ENCODE data around the gene RPL39.
A peak's percentile ranks its signal among the peaks of the same experiment; 100 is the strongest.
"Not testable (repeated sequence)": the region's sequence is repeated elsewhere in the genome, so short reads cannot be mapped to it uniquely, and the experiment has no call there.

Gene RPL39

GRCh38 chrX:119762718-119763117, 28.7 kb downstream of the RPL39 start:
- no peak for DNase-seq

DNA sequence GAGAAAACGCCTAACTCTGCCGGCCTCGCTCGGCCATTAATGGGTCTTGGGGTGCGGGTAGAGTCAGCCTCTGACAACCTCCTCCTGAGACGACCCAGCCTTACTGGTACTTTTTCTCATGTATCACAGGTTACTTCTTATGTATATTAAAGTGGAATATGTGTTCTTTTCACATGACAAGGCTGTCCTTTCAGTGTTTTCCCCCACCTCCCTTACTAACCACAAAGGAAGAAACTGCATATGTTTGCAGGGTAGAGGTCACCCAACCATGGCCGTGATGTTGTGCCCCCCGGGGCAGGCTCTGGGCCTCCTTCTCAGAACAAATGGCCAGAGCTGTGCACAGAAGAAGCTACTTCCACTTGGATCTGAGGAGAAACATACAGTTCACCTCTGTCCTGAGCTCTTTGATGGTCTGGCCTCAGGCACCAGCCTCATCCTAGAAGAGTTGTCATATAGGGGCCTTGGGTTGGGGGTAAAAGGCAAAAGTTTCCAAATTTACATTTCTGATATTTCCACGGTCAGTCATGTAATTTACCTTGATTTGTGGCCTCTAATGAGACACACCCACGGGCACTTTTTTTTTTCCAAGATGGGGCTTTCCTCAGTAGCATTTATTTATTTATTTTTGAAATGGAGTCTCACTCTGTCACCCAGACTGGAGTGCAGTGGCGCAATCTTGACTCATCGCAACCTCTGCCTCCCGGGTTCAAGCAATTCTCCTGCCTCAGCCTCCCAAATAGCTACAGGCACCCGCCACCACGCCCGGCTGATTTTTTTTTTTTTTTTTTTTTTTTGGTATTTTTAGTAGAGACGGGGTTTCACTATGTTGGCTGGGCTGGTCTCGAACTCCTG, 31.2 kb downstream of the RPL39 start:
- no peak for DNase-seq

DNA sequence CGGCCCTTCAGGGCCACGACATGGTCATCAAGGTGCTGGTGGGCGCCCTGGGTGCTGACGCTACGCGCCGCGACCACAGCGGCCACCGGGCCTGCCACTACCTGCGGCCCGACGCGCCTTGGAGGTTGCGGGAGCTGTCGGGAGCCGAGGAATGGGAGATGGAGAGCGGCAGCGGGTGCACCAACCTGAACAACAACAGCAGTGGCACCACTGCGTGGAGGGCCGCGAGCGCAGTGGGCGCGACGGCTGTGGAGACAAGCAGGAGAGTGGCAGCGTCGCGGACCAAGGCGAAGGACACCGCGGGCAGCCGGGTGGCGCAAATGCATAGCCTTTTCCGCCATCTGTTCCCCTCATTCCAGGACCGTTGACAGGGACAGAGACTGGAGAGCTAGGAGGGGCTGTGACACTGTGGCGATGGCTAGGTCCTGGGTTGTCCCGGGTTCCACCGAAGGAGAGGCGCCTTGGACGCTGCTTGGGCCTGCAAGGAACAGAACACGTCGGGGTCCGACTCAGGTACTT, 32.1 kb downstream of the RPL39 start:
- DNase-seq = no peak

GRCh38 chrX:119758731-119759247, 32.6 kb downstream of the RPL39 start:
- no peak for DNase-seq

- no peak for DNase-seq
These were observed 33.3 kb downstream of the RPL39 start, which contains the start of gene SOWAHD for GRCh38 chrX:119757979-119758730. Gene SOWAHD (plus strand): TSS chrX:119758588. CDS start chrX:119758668, 80 bp downstream.

- DNase-seq = no peak
These were observed 33.8 kb downstream of the RPL39 start for GRCh38 chrX:119757646-119757978.

- no peak for DNase-seq
These were observed 34.3 kb downstream of the RPL39 start for GRCh38 chrX:119756926-119757635.

DNA sequence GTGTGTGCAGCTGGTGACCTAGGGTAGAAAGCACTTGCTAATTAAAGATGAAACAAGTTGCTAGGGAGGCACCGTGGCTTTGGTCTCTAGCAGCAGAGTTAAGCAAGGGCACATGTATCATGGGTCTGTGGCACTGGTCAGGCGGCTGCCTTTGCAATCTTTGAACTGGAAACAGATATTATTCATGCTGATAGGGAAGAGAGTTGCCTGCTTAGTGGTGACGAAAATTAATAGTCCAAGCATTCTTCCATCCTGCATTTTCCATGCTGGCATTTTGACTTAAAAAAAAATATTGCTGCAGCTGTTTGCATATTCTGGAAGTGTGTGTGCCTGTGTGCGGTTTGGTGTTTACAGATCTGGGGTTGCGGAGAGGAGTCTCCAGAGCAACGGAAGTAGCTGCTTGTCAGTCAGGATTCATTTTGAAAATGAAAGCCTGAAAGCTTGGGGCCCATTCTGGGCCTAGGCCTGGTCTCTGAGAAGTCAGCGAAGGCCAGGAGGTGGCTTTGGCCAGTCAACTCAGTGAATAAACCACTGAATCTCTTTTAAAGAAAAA, 35.4 kb downstream of the RPL39 start:
- DNase-seq = no peak

DNA sequence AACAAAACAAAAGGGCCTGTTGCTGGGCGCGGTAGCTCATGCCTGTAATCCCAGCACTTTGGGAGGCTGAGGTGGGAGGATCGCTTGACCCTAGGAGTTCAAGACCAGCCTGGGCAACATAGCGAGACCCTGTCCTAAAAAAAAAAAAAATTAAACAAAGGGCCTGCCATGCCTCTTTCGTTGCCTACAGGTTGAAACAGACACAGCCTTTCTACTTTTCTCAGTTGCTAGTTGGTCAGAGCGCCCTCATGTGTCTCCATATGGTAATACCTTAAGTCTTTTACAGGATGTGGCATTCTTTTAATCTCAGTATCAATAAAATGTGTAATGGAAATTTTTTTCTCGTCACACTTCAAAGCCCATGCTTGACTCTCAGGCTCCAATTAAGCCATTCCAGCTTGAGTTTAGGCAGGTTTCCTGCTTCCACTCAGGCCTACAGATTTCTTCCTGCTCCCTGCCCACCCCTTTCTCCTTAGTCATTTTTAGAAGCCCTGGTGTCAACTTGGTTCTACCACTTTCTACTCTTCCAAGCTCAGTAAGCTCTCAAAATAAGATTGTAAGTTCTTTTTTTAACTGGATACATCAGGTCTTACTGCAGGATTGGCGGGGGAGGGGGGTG, 37.7 kb downstream of the RPL39 start:
- peak in 1 of 2 experiments; percentile 0 for DNase-seq

- DNase-seq = no peak
These were observed 38.4 kb downstream of the RPL39 start for GRCh38 chrX:119753001-119753400.

GRCh38 chrX:119750751-119751150, 40.7 kb downstream of the RPL39 start:
- DNase-seq = not testable (repeated sequence)

- not testable (repeated sequence) for DNase-seq
These were observed 41.3 kb downstream of the RPL39 start for GRCh38 chrX:119750131-119750530.

DNA sequence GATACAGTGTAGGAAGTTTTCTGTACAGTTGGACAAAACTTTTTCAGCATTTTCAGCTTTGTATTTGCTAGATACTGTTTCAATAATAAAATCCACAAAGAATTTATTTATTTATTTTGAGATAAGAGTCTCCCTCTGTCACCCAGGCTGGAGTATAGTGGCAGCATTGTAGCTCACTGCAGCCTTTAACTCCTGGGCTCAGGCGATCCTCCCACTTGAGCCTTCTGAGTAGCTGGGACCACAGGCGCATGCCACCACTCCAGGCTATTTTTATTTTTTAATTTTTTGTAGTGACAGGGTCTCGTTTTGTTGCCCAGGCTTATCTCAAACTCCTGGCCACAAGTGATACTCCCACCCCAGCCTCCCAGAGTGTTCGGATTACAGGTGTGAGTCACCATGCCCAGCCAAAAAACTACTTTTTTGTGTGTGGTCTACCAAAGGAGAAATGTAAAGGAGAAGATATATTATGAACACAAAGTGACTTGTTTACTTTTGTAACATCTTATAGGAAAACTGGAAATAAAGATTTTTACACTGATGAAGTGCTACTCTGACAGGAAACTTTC, 46.1 kb downstream of the RPL39 start:
- DNase-seq = no peak

DNA sequence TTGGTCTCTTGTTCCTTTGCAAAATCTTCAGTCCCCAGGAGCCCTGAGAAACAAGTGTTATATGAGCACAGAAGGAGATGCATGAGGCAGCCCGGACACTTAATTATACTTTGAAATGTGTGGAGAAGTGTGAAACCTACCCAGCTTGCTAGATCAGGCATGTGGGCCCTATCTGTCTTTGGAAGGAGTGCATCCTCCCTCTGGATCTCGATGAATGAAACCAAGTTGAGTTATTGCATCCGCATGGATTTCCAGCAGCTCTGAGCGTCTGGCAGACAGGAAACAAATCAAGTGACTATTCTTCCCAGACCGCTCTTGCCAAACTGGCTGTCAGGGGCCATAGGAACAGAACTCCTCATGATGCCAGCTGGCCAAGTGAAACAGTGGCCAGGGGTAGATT, 52.7 kb downstream of the RPL39 start:
- no peak for DNase-seq
